ENCODE results near the gene CD82. TPM values are rescaled to one million over a fixed set of nuclear protein-coding genes. Genes with fewer than 3 reads are reported as not detected.

The CD82 gene
- polyA plus RNA-seq, 1 donor from 2014 or later = 0.84 TPM

- Histone ChIP-seq H4K20me1 (ENCODE audit: insufficient read depth) (no peaks in the 10 kb centered on the region), H3K9ac (ENCODE audit: low read length) (no peak overlapping the region), H3K4me2 (ENCODE audit: low read length) (no peak overlapping the region), H3K79me2 (replicated peaks; ENCODE audit: insufficient read depth, low read length) (no peaks in the 10 kb centered on the region), H2AFZ (ENCODE audit: low read depth, low read length) (no peak overlapping the region), H3K27ac (ENCODE audit: low read length) (no peak overlapping the region), H3F3A (ENCODE audit: insufficient read depth, low read length, poor library complexity, severe bottlenecking) (no peaks in the 10 kb centered on the region), H3K27me3 (ENCODE audit: insufficient read depth, low read depth, low read length) (no peaks in the 10 kb centered on the region), H3K4me3 (ENCODE audit: low read length) (no peak overlapping the region), H3K9me2 (ENCODE audit: insufficient read depth, low read length) (no peaks in the 10 kb centered on the region), H3K36me3 (ENCODE audit: insufficient read depth, low read length) (no peaks in the 10 kb centered on the region), H3K9me3 (ENCODE audit: low read length) (no peaks in the 10 kb centered on the region)
- no peak for TF ChIP-seq MXI1 (conservative IDR thresholded peaks at IDR 0.05; ENCODE audit: poor library complexity, severe bottlenecking)
- TF ChIP-seq CTCF (IDR thresholded peaks at IDR 0.05; ENCODE audit: poor library complexity, severe bottlenecking) = no peak
- TF ChIP-seq POLR2AphosphoS5 (IDR thresholded peaks at IDR 0.05) = no peak
- TF ChIP-seq EP300 (conservative IDR thresholded peaks at IDR 0.05; ENCODE audit: poor library complexity, severe bottlenecking) = no peak
- no peak for TF ChIP-seq EZH2 (IDR thresholded peaks at IDR 0.05; ENCODE audit: borderline replicate concordance, insufficient read depth, low read length, poor library complexity, severe bottlenecking)
- TF ChIP-seq, protein P1, sequence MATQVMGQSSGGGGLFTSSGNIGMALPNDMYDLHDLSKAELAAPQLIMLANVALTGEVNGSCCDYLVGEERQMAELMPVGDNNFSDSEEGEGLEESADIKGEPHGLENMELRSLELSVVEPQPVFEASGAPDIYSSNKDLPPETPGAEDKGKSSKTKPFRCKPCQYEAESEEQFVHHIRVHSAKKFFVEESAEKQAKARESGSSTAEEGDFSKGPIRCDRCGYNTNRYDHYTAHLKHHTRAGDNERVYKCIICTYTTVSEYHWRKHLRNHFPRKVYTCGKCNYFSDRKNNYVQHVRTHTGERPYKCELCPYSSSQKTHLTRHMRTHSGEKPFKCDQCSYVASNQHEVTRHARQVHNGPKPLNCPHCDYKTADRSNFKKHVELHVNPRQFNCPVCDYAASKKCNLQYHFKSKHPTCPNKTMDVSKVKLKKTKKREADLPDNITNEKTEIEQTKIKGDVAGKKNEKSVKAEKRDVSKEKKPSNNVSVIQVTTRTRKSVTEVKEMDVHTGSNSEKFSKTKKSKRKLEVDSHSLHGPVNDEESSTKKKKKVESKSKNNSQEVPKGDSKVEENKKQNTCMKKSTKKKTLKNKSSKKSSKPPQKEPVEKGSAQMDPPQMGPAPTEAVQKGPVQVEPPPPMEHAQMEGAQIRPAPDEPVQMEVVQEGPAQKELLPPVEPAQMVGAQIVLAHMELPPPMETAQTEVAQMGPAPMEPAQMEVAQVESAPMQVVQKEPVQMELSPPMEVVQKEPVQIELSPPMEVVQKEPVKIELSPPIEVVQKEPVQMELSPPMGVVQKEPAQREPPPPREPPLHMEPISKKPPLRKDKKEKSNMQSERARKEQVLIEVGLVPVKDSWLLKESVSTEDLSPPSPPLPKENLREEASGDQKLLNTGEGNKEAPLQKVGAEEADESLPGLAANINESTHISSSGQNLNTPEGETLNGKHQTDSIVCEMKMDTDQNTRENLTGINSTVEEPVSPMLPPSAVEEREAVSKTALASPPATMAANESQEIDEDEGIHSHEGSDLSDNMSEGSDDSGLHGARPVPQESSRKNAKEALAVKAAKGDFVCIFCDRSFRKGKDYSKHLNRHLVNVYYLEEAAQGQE (IDR thresholded peaks at IDR 0.05; ENCODE audit: borderline replicate concordance) = no peak
- no peak for TF ChIP-seq SMC3 (conservative IDR thresholded peaks at IDR 0.05; ENCODE audit: poor library complexity)
- no peak for TF ChIP-seq RAD21 (conservative IDR thresholded peaks at IDR 0.05)
- TF ChIP-seq TAF1 (IDR thresholded peaks at IDR 0.05; ENCODE audit: low read depth) = no peak
Measured at GRCh38 chr11:44607987-44608386, 42.5 kb downstream of the CD82 start.

GRCh38 chr11:44608651-44608990, 43.2 kb downstream of the CD82 start:
- no peak for TF ChIP-seq CTCF (IDR thresholded peaks at IDR 0.05; ENCODE audit: poor library complexity, severe bottlenecking)
- no peak for TF ChIP-seq POLR2AphosphoS5 (IDR thresholded peaks at IDR 0.05)
- no peak for TF ChIP-seq EP300 (conservative IDR thresholded peaks at IDR 0.05; ENCODE audit: poor library complexity, severe bottlenecking)
- no peak for TF ChIP-seq RAD21 (conservative IDR thresholded peaks at IDR 0.05)
- TF ChIP-seq SMC3 (conservative IDR thresholded peaks at IDR 0.05; ENCODE audit: poor library complexity) = no peak
- TF ChIP-seq TAF1 (IDR thresholded peaks at IDR 0.05; ENCODE audit: low read depth) = no peak
- no peak for TF ChIP-seq EZH2 (IDR thresholded peaks at IDR 0.05; ENCODE audit: borderline replicate concordance, insufficient read depth, low read length, poor library complexity, severe bottlenecking)
- TF ChIP-seq, protein P1 (IDR thresholded peaks at IDR 0.05; ENCODE audit: borderline replicate concordance) = no peak
- H3K9me2 ChIP-seq (ENCODE audit: insufficient read depth, low read length) = no peaks in the 10 kb centered on the region
- no peak overlapping the region for H2AFZ ChIP-seq (ENCODE audit: low read depth, low read length)
- H3F3A ChIP-seq (ENCODE audit: insufficient read depth, low read length, poor library complexity, severe bottlenecking) = no peaks in the 10 kb centered on the region
- H3K27me3 ChIP-seq (ENCODE audit: insufficient read depth, low read depth, low read length) = no peaks in the 10 kb centered on the region
- H3K36me3 ChIP-seq (ENCODE audit: insufficient read depth, low read length) = no peaks in the 10 kb centered on the region
- H3K9ac ChIP-seq (ENCODE audit: low read length) = no peak overlapping the region
- no peaks in the 10 kb centered on the region for H3K79me2 ChIP-seq (replicated peaks; ENCODE audit: insufficient read depth, low read length)
- no peak overlapping the region for H3K27ac ChIP-seq (ENCODE audit: low read length)
- H4K20me1 ChIP-seq (ENCODE audit: insufficient read depth) = no peaks in the 10 kb centered on the region
- no peak overlapping the region for H3K4me3 ChIP-seq (ENCODE audit: low read length)
- H3K9me3 ChIP-seq (ENCODE audit: low read length) = no peaks in the 10 kb centered on the region
- no peak overlapping the region for H3K4me2 ChIP-seq (ENCODE audit: low read length)

All from neural cell (in vitro differentiated cells).